Skeletal muscle cell (primary cell): ENCODE measurements around the gene NOX4.
"Not testable (repeated sequence)": the region's sequence is repeated elsewhere in the genome, so short reads cannot be mapped to it uniquely, and the experiment has no call there.

Source experiments
- DNase-seq: peaks from one replicate; pipeline ENCODE4 v3.0.0-alpha.2; 2010; ENCODE audit warnings: low read depth
- H3K4me3 ChIP-seq: 2 replicates; pipeline ENCODE4 v1.5.1; 2011; ENCODE audit warnings: low read depth, mild to moderate bottlenecking, control low read depth, low read length, moderate library complexity

NOX4 gene

DNA sequence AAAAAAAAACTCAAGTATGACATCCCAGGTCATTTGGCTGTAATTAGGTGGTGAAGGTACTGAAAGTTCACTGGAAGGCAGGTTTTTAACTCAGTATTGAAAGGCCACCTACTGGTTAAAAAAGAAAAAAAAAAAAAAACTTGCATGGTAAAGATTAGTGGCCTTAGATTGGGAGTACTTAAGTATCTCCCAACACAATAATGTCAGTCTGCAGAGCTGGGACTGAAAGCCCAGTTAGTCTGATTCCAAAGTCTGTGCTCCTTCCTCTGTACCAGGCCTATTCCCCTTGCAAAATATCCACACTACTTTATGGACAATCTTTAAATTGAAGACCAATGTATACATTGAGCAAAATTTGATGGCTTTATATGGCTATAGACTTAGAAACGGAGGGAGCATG, 85.5 kb downstream of the NOX4 start:
- no peak overlapping the region for H3K4me3 ChIP-seq
- no peak for DNase-seq

DNA sequence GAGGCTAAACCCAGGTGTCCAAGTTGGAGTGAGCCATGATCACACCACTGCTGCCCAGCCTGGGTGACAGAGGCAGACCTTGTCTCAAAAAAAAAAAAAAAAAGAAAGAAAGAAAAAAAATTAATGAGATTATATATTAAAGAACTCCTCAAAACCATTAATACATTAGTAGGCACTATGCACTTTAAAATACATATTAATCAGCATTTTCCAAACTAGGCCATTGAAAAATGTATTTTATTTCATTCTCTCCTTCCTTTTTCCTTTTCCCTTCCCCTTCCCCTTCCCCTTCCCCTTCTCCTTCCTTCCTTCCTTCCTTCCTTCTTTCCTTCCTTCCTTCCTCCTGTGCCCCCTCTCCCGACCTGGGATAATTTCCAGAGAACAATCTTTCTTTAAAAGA, 99.5 kb downstream of the NOX4 start:
- DNase-seq, H3K4me3 ChIP-seq: not testable (repeated sequence)

DNA sequence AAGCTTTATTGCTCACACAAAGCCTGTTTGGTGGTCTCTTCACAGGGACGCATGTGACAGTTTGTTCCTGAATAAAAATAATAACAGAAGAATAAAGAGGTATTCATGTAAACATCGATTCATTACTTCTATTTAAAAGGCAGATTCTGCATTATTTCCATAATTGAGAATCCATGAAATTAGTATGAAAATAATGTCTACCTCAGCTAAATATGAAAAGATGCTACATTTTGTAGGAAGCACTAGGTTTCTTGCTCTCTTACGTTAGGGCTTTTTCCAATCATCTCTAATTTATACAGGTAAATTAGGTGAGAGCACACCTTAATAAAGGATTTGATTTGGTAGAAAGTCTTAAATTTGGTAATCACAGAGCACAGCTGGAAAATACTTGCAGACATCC, 103.7 kb downstream of the NOX4 start:
- DNase-seq, H3K4me3 ChIP-seq: not testable (repeated sequence)

DNA sequence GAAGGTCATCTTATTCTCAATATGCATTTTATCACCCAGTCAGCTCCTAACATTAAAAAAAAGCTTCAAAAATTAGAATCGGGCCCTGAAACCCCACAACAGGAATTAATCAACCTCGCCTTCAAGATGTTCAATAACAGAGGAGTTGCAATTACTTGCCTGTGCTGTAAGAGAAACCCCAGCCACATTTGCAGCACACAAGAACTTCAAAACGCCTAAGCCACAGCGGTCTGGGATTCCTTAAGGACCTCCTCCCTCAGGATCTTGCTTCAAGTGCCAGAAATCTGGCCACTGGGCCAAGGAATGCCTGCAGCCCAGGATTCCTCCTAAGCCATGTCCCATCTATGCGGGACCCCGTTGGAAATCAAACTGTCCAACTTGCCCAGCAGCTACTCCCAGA, 108.2 kb downstream of the NOX4 start:
- DNase-seq, H3K4me3 ChIP-seq: not testable (repeated sequence)

DNA sequence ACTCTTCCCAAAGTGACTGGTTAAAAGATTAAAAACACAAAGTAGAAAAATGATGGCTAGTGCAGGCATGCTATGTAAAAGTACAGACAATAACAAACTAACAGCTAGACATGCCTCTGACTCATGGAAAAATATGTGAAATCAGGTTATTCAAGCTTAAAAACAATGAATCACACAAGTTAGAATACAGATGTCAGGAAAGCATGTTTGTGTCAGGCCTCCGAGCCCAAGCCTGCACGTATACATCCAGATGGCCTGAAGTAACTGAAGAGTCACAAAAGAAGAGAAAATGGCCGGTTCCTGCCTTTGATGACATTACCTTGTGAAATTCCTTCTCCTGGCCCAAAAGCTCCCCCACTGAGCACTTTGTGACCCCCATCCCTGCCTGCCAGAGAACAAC, 110.1 kb downstream of the NOX4 start:
- DNase-seq = peak; percentile 88
- no peak overlapping the region for H3K4me3 ChIP-seq

DNA sequence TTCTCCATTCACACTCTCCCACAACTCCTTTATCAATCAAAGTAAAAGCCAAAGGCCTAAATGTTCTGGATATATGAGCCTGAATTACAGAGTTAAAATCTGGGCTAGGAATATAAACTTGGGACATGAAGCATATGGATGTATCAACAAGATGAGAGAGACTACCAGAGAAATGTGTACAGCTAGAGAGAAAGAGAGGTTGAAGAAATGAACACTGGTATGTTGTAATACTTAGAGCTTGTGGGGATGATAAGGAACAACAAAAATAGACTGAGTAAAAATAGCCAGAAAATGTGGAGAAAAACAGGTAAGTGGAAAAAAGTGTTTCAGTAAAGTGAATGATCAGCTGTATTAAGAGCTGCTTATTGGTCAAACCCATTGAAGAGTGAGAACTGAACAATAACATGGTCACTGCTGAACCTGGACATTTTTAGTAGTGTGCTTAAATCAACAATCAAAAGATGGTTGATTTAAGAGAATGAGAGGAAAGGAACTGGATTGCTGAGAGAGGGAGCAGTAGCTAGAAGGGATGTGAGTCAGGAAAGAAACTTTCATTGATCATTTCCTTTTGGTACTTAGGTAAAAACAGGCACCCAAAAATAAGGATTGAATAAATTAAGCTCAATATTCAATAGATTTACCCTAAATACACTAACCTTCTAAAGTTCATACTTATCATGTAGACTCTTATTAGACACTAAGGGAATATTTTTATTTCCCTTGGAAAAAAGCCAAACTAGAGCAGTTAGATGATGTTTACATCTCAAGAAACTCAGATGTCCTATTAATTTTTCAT, 111.0 kb downstream of the NOX4 start:
- DNase-seq, H3K4me3 ChIP-seq: not testable (repeated sequence)

DNA sequence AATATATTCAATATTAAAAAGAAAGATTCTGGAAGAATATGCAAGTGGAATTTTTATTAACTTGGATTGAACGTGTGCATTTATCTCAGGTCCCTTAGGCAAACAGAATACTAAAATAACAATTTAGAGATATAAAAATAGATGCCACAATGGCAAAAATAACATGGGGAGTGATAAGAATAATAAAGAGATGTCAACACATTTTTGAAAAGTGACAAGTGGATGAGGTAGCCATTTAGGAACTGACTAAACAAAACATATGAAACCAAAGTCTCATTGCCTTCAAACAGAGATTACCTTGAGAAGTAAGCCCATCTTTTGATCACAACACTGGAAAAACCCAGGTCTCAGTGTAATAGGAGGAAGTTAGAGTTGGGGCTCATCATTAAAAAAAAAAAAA, 112.2 kb downstream of the NOX4 start:
- not testable (repeated sequence) for DNase-seq, H3K4me3 ChIP-seq

DNA sequence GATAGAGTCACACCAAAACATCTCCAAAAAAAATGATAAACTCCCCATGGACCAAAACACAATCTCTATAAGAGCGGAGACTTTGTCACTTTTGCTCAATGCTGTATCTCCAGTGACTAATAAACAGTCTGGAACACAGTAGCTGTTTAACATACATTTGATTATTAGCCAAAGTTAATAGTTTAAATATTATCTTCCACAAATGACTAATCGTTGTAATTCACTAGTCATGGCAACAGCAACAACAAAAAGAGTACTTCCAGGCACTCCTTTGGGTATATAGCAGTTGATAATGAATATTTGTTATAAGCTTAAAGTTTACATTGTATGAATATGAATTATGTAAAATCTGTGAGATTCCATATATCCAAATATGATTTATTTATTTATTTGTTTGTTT, 121.8 kb downstream of the NOX4 start:
- not testable (repeated sequence) for DNase-seq

DNA sequence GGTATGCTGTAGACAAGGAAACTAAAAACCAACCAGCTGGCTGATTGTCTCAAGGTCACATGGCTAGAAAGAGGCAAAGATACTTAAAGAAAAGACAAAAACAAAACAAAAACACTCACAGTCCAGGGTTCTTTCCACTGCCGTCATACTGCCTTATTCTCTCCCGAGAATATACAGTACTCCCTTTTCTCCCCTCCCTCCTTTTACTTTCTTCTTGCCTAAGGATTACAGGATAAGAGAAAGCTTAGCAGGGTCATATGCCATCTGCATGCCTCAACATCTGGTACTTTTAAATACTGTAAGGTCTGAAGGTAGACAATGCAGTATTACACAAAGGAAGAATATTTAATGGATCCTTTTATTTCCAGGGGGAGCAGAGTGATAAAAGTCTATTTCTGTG, 126.3 kb downstream of the NOX4 start:
- not testable (repeated sequence) for H3K4me3 ChIP-seq, DNase-seq

More for the DNA sequence above, 121.8 kb downstream of the NOX4 start:
- not testable (repeated sequence) for H3K4me3 ChIP-seq

DNA sequence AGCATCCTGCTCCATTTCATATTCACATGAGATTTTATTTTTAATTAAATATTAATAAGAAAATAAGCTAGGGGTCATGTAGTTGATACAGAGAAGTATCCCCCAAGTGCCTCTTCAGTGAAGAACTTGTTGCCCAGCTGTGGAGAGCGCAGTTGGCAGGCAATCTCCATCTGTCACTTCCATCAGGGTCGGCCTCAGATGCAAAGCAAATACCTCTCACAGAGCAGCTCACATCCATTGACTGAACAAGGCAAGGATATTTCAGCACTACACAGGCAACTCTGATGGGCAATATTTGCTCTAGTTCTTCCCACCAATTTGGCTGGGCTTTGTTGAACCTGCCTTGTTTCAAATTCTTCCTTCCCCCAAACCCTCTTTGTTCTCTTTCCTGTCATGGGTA, 129.4 kb downstream of the NOX4 start:
- no peak for DNase-seq

DNA sequence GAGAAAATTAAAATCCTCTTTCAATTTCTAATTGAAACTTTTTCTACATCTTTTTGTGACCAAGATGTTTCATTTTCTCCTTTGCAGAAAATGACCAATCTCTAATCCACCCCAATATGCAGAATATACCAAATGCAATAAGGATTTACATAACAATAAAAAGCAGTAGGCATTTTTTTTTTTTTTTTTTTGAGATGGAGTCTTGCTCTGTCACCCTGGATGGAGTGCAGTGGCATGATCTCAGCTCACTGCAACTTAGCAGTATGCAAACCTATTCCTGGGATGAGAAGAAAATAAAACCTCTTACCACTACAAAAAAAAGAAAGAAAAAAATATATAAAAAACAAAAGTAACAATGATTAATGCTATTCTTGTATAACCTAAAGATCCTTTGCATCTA, 132.0 kb downstream of the NOX4 start:
- not testable (repeated sequence) for DNase-seq, H3K4me3 ChIP-seq

More for the DNA sequence above, 129.4 kb downstream of the NOX4 start:
- H3K4me3 ChIP-seq = no peak overlapping the region

DNA sequence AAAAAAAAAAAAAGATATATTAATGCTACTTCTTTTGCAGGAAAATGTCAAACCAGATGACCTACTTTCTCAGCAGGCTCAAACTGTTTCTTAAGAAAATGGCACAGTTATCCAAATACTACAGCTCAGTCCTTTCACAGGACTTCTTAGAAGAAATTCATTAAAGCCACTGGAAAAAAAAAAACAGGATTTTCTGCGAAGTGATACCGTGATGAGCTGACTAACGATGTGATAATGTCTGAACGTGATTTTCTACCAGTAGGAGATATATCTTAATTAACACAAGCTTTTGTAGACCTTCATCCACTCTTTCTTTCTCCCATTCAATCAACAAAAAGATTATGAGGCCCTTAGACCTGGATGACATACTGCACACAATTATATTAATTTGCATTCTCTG, 132.4 kb downstream of the NOX4 start:
- no peak overlapping the region for H3K4me3 ChIP-seq
- no peak for DNase-seq

DNA sequence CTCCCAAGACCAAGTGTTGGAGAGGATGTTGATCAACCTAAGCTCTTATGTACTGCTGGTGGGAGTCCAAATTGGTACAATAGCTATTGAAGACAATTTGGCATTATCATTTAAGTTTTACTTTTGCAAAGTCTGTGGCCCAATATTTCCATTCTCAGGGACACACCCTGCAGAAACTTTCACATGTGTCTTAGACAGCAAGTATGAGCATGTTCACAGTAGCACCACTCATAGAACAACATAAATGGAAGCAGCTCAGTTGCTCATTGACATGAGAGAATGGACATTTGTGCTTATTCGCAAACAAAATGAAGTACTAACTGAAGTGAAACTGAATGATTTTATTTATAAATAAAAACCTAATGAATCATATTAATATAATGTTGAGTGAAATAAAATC, 135.5 kb downstream of the NOX4 start:
- DNase-seq = no peak
- no peak overlapping the region for H3K4me3 ChIP-seq

DNA sequence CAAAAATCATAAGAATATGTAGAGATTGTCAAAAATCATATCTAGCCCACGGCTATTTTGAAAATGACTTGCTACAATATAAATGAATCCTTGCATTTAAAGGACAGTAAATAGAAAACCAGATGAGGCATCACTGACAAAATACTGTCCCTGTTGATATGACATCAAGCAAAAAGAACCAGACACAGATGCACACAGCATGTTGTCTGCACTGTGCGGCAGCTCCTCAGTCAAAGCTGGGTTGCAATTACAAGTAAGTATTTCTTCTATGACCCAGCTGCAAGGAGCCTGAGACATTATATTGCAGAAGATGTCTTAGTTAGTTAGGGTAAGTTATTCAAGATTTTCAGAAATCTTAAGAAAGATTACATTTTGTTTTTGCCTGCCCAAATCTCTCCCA, 136.7 kb downstream of the NOX4 start:
- not testable (repeated sequence) for DNase-seq, H3K4me3 ChIP-seq

DNA sequence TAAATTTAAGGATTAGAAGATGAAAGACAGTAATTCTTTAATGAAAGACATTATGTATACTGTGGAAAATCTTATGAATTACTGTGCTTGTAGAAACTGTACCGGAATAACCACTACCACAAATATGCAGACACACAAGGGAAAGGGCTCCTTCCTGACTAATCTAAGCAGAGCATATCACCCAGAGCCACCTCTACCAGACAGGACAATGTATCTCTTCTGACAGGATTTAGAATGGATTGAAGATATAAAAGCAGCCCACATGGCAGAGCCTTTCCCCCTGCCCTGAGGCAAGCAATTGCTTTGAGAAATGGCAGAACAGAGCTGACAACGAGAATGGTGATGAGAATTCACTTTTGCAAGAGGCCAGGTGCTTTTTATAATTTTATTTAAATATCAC, 144.1 kb downstream of the NOX4 start:
- no peak overlapping the region for H3K4me3 ChIP-seq
- no peak for DNase-seq

DNA sequence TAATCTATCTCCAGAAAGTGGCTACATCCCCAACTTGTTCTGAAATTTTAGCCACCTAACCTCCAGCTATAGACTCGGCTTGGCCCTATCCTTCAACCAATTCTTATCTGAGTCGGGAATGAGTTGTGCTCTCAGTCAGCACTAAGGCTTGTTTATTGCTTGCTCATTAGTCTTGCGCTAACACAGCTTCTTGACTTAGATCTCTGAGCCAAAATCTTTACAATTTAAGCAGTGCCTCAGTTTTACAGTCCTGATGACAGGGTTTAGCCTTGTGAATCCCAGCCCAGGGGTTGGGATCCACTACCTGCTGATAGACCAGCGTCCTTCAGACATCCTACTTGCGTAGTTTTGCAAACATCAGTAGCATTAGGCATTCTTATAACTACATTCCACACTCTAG, 144.6 kb downstream of the NOX4 start:
- H3K4me3 ChIP-seq = no peak overlapping the region
- no peak for DNase-seq

DNA sequence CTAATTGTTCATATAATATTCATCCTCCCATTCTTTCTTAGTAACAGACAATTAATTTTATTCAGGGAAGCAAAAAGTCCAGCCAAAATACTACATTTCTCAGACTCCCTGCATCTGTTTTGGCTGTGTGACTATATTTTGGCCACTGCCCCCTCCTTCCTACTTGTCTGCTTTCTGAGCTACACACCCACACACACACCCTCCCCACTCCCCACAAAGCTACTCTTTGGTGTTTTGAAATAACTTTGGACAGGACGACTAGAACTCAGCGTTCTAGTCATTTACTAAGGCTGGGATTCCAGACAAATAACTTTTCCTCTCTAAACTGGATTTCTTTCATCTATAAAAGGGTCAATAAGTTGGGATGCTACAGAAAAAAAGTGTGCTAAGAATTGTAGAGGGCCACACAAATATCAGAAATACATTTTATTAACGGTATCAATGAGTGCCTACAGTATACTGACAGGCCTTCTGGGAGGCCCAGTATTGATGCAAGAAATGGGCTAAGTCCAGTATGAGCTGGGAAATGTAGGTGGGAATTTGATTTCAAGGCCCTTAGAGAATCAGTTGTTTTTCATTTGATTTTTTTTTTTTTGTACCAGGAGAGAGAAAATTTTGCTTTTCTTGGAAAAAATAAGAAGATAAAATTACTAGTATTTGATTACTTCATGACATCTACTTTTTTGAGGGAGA, 148.1 kb downstream of the NOX4 start:
- peak; percentile 32 for DNase-seq
- H3K4me3 ChIP-seq = not testable (repeated sequence)

DNA sequence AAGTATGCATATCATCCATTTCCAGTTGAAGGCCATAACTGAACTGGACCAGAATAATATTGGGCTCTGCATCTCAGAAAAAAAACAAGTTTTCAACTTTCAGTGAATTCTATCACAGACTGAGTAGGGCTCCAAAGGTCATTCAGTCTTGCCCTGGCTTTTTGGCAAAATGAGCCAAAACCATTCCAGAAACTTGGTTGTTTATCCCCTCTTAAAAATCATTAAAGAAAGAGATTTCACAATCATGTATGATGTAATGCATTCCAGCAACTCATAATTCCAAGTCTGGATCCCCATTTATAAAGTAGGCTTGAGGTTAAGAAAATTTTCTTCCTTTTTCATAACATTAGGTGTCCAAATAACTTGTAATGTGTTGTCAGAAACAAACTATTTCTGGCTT, 150.7 kb downstream of the NOX4 start:
- not testable (repeated sequence) for H3K4me3 ChIP-seq
- DNase-seq = peak; percentile 28

DNA sequence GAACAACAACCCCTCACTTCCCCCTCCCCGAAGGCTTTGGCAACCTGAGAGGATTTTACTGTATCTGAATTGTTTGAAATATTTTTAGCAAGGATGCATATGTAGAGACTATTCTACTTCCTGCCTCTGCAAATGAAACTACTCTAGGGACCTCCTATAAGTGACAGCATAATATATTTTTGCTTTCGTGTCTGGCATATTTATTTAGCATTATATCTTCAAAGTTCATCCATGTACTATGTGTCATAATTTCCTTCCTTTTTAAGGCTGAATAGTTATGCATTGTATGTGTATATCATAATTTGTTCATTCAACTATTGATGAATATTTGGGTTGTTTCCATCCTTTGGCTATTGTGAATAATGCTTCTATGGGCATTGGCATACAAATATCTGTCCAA, 153.1 kb downstream of the NOX4 start:
- DNase-seq, H3K4me3 ChIP-seq: not testable (repeated sequence)

DNA sequence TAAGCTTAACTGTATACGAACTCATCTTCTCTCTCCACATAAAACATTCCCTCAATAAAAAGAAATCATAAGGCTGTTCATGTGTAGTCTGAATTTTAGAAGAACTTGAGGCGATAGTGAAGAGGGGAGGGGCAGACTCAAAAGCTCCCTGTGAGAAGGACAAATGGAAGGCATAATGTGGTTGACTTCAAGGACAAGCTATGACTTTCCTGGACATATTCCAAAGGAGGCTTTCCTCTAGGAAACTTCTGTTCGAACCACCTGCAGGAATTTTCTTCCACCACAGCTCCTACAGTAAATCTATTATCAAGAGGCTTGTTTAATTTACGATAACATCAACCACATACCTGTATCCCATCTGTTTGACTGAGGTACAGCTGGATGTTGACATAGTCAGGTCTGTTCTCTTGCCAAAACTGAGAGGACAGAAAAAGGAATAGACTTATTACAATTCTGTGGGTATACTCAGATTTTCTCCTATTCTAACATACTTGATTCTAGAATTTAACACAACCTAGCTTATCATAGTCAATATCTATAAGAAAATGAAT, 154.0 kb downstream of the NOX4 start:
- H3K4me3 ChIP-seq, DNase-seq: not testable (repeated sequence)

DNA sequence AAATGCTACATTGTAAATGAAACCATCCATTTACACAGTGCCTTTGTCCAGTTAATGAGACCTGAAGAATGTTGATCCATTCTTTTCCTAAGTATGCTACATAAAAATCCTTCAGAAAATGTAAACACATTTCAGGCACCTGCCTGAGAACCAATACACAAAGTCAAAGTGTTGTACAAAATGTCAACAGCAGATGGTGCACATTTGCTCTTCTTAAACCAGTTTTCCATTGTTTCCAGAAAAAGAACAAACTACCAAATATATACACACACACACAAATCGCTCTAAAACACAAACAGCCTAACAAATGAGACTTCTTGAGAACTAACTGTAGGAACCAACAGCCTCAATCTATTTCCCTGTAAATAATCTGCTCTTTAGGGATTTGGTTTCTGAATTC, 157.5 kb downstream of the NOX4 start:
- DNase-seq, H3K4me3 ChIP-seq: not testable (repeated sequence)
